Measurements from ENCODE around the gene ATXN7L3. TPM values are rescaled to one million over a fixed set of nuclear protein-coding genes. Genes with fewer than 3 reads are reported as not detected.

Gene ATXN7L3
- total RNA-seq, 1 experiment from 2014 or later = 65.7 TPM

GRCh38 chr17:44221084-44221861 lies 21.6 kb upstream of the ATXN7L3 start:
- TF ChIP-seq CTCF (IDR thresholded peaks at IDR 0.05; ENCODE audit: unreplicated experiment) = no peak
- Mint-ChIP-seq H3K27ac (ENCODE audit: low read depth, unreplicated experiment) (peak overlapping the region; percentile 76), H3K36me3 (ENCODE audit: insufficient read depth, unreplicated experiment) (peaks cover 22% of the 10 kb centered on the region), H3K9me3 (ENCODE audit: unreplicated experiment) (no peaks in the 10 kb centered on the region), H3K4me3 (ENCODE audit: unreplicated experiment) (peak overlapping the region; percentile 98), H3K27me3 (ENCODE audit: insufficient read depth, unreplicated experiment) (no peaks in the 10 kb centered on the region), H3K4me1 (ENCODE audit: insufficient read depth, unreplicated experiment) (peaks cover 30% of the 10 kb centered on the region)
- ChIA-PET POLR2A (interaction anchor here (0.7 to 7.4 kb wide), 28 partner anchors 10 to 457 kb away, joined by 3 to 65 read pairs (median 5); partner anchors contain the start of genes ATXN7L3, GPATCH8, GRN and LSM12), CTCF (interaction anchor here (0.6 to 1.6 kb wide), 10 partner anchors 29 to 283 kb away, joined by 3 to 6 read pairs (median 4); no protein-coding TSS in a partner anchor)
- no TSS peak for BruUV-seq (replicated peaks)
- intact Hi-C loops (cut with micrococcal nuclease) = loop anchor here (2.0 kb wide), 1 partner anchor 104 kb away; the partner anchor contains the start of gene SLC25A39
- peak; percentile 80 for DNase-seq (ENCODE audit: unreplicated experiment)

GRCh38 chr17:44220213-44221083 lies 20.8 kb upstream of the ATXN7L3 start:
- Mint-ChIP-seq H3K27ac (ENCODE audit: low read depth, unreplicated experiment) (peak overlapping the region; percentile 86), H3K4me3 (ENCODE audit: unreplicated experiment) (peak overlapping the region; percentile 98), H3K4me1 (ENCODE audit: insufficient read depth, unreplicated experiment) (peaks cover 30% of the 10 kb centered on the region), H3K36me3 (ENCODE audit: insufficient read depth, unreplicated experiment) (peaks cover 29% of the 10 kb centered on the region), H3K27me3 (ENCODE audit: insufficient read depth, unreplicated experiment) (no peaks in the 10 kb centered on the region), H3K9me3 (ENCODE audit: unreplicated experiment) (no peaks in the 10 kb centered on the region)
- peak; percentile 42 for DNase-seq (ENCODE audit: unreplicated experiment)
- intact Hi-C loops (cut with micrococcal nuclease) = loop anchor here (2.0 kb wide), 1 partner anchor 104 kb away; the partner anchor contains the start of gene SLC25A39
- CTCF ChIA-PET = interaction anchor here (0.6 to 1.7 kb wide), 5 partner anchors 36 to 212 kb away, joined by 3 to 5 read pairs (median 3); partner anchors contain the start of gene SLC25A39
- TF ChIP-seq CTCF (IDR thresholded peaks at IDR 0.05; ENCODE audit: unreplicated experiment) = no peak
- POLR2A ChIA-PET = interaction anchor here (0.6 to 7.4 kb wide), 27 partner anchors 11 to 829 kb away, joined by 3 to 65 read pairs (median 5); partner anchors contain the start of genes ATXN7L3, GPATCH8, GRN and LSM12
- BruUV-seq (replicated peaks) = no TSS peak

- CTCF ChIA-PET = interaction anchor here (0.6 to 1.7 kb wide), 6 partner anchors 10 to 213 kb away, joined by 3 to 4 read pairs (median 3); partner anchors contain the start of gene SLC25A39
- BruUV-seq (replicated peaks) = no TSS peak
- Mint-ChIP-seq H3K36me3 (ENCODE audit: insufficient read depth, unreplicated experiment) (peaks cover 37% of the 10 kb centered on the region), H3K27me3 (ENCODE audit: insufficient read depth, unreplicated experiment) (no peaks in the 10 kb centered on the region), H3K27ac (ENCODE audit: low read depth, unreplicated experiment) (peak within 1 kb of the TSS; percentile 86), H3K9me3 (ENCODE audit: unreplicated experiment) (no peaks in the 10 kb centered on the region), H3K4me3 (ENCODE audit: unreplicated experiment) (peak within 1 kb of the TSS; percentile 98), H3K4me1 (ENCODE audit: insufficient read depth, unreplicated experiment) (peaks cover 30% of the 10 kb centered on the region)
- no peak for TF ChIP-seq CTCF (IDR thresholded peaks at IDR 0.05; ENCODE audit: unreplicated experiment)
- POLR2A ChIA-PET = interaction anchor here (0.6 to 7.4 kb wide), 16 partner anchors 16 to 830 kb away, joined by 3 to 65 read pairs (median 4); partner anchors contain the start of genes ATXN7L3, GRN, RUNDC3A and SLC25A39
- peak; percentile 40 for DNase-seq (ENCODE audit: unreplicated experiment)
- intact Hi-C loops (cut with micrococcal nuclease) = loop anchor here (2.0 kb wide), 1 partner anchor 105 kb away; the partner anchor contains the start of gene SLC25A39
Measured at GRCh38 chr17:44219616-44220212, 20.0 kb upstream of the ATXN7L3 start, which contains the start of gene UBTF. UBTF (minus strand) TSS chr17:44219675; CDS start chr17:44218229, 1,446 bp downstream.

Measured in MCF 10A (cell line).